Parathyroid adenoma (tissue), 2 donors: ENCODE results near the gene IMPG1.

Experiments used
- H2AFZ ChIP-seq: fragments of 300-600 bp; sonication (generic); one replicate; pipeline ENCODE4 v1.7.0; 2017; ENCODE audit warnings: antibody characterized with exemption, mild to moderate bottlenecking
- H3K27ac ChIP-seq: fragments of 300-600 bp; sonication (generic); one replicate; pipeline ENCODE4 v1.7.0; 2017
- H3K27me3 ChIP-seq: fragments of 300-600 bp; sonication (generic); one replicate; pipeline ENCODE4 v1.7.0; 2017; ENCODE audit warnings: low read length; ENCODE audit not compliant: control insufficient read depth, insufficient read depth
- H3K36me3 ChIP-seq: fragments of 300-600 bp; sonication (generic); one replicate; pipeline ENCODE4 v1.7.0; 2017; ENCODE audit warnings: low read length; ENCODE audit not compliant: control insufficient read depth, insufficient read depth
- H3K4me1 ChIP-seq: fragments of 300-600 bp; sonication (generic); one replicate; pipeline ENCODE4 v1.7.0; 2017; ENCODE audit warnings: control low read depth
- H3K4me2 ChIP-seq: fragments of 300-600 bp; sonication (generic); one replicate; pipeline ENCODE4 v1.7.0; 2017; ENCODE audit warnings: low read length
- H3K4me3 ChIP-seq: fragments of 300-600 bp; sonication (generic); one replicate; pipeline ENCODE4 v1.7.0; 2017; ENCODE audit warnings: low read depth, low read length
- H3K79me2 ChIP-seq: fragments of 300-600 bp; sonication (generic); one replicate; pipeline ENCODE4 v1.7.0; 2017; ENCODE audit warnings: control low read depth
- H3K9ac ChIP-seq: fragments of 300-600 bp; sonication (generic); one replicate; pipeline ENCODE4 v1.7.0; 2017; ENCODE audit warnings: mild to moderate bottlenecking
- H3K9me3 ChIP-seq: fragments of 300-600 bp; sonication (generic); one replicate; pipeline ENCODE4 v1.7.0; 2017; ENCODE audit warnings: low read length; ENCODE audit not compliant: control insufficient read depth
- CTCF ChIP-seq: fragments of 300-600 bp; sonication (generic); IDR thresholded peaks from one replicate; pipeline ENCODE4 v1.7.0; 2017; ENCODE audit warnings: antibody characterized with exemption, mild to moderate bottlenecking
- donor health status: primary hyperparathyroidism.

The IMPG1 gene

GRCh38 chr6:75896526-75896925 is 175.9 kb downstream of the IMPG1 start:
- Histone ChIP-seq H3K79me2 (no peaks in the 10 kb centered on the region), H2AFZ (no peak overlapping the region), H3K4me3 (no peak overlapping the region), H3K27ac (no peak overlapping the region), H3K36me3 (no peaks in the 10 kb centered on the region), H3K9ac (no peak overlapping the region), H3K4me1 (no peaks in the 10 kb centered on the region), H3K27me3 (no peaks in the 10 kb centered on the region), H3K9me3 (no peaks in the 10 kb centered on the region), H3K4me2 (no peak overlapping the region)
- no peak for TF ChIP-seq CTCF

- Histone ChIP-seq H3K4me3 (no peak overlapping the region), H3K36me3 (no peaks in the 10 kb centered on the region)
- TF ChIP-seq CTCF: no peak
Measured at GRCh38 chr6:75893776-75894152, 178.7 kb downstream of the IMPG1 start.

GRCh38 chr6:75893058-75893775 is 179.2 kb downstream of the IMPG1 start:
- H2AFZ ChIP-seq: no peak overlapping the region
- H3K79me2 ChIP-seq: no peaks in the 10 kb centered on the region
- no peaks in the 10 kb centered on the region for H3K27me3 ChIP-seq
- H3K9me3 ChIP-seq: no peaks in the 10 kb centered on the region
- H3K4me2 ChIP-seq: no peak overlapping the region
- H3K9ac ChIP-seq: no peak overlapping the region
- TF ChIP-seq CTCF: peak; percentile 78
- no peaks in the 10 kb centered on the region for H3K36me3 ChIP-seq
- no peak overlapping the region for H3K4me3 ChIP-seq
- no peak overlapping the region for H3K27ac ChIP-seq
- H3K4me1 ChIP-seq: no peaks in the 10 kb centered on the region

More at GRCh38 chr6:75893776-75894152, 178.7 kb downstream of the IMPG1 start:
- Histone ChIP-seq H3K27ac (no peak overlapping the region), H3K4me1 (no peaks in the 10 kb centered on the region), H3K9ac (no peak overlapping the region), H3K27me3 (no peaks in the 10 kb centered on the region), H3K79me2 (no peaks in the 10 kb centered on the region), H2AFZ (no peak overlapping the region), H3K9me3 (no peaks in the 10 kb centered on the region), H3K4me2 (no peak overlapping the region)

- Histone ChIP-seq H3K4me2 (no peak overlapping the region), H3K27ac (no peak overlapping the region), H2AFZ (no peak overlapping the region), H3K4me1 (no peaks in the 10 kb centered on the region), H3K79me2 (no peaks in the 10 kb centered on the region), H3K27me3 (no peaks in the 10 kb centered on the region), H3K9me3 (no peaks in the 10 kb centered on the region), H3K36me3 (no peaks in the 10 kb centered on the region), H3K4me3 (no peak overlapping the region), H3K9ac (no peak overlapping the region)
- no peak for TF ChIP-seq CTCF
Measured at GRCh38 chr6:75892384-75892783, 180.1 kb downstream of the IMPG1 start.

- no peaks in the 10 kb centered on the region for H3K79me2 ChIP-seq
- H3K4me1 ChIP-seq: no peaks in the 10 kb centered on the region
- H3K27ac ChIP-seq: no peak overlapping the region
- H2AFZ ChIP-seq: no peak overlapping the region
- H3K27me3 ChIP-seq: no peaks in the 10 kb centered on the region
- no peak overlapping the region for H3K4me2 ChIP-seq
- H3K36me3 ChIP-seq: no peaks in the 10 kb centered on the region
- no peak overlapping the region for H3K4me3 ChIP-seq
- no peaks in the 10 kb centered on the region for H3K9me3 ChIP-seq
- no peak for TF ChIP-seq CTCF
- no peak overlapping the region for H3K9ac ChIP-seq
Measured at GRCh38 chr6:75884822-75885221, 187.6 kb downstream of the IMPG1 start.
